PC-9 (cell line): Measurements from ENCODE around the gene FMO4. TPM values are rescaled to one million over a fixed set of nuclear protein-coding genes. Genes with fewer than 3 reads are reported as not detected.
"Not testable (repeated sequence)": the region's sequence is repeated elsewhere in the genome, so short reads cannot be mapped to it uniquely, and the experiment has no call there.

ENCODE experiments used
- BruUV-seq: library from RNA; stranded (reverse); fragments of 400-500 nt; replicated peaks from 2 replicates; lab custom pipeline; 2021; lab: Mats Ljungman, UMichigan
- CTCF ChIA-PET: fragments of 300-600 bp; sonication (Branson Sonifier 250); formaldehyde crosslinking; loops from one replicate; lab custom pipeline; 2022; ENCODE audit warnings: antibody characterized with exemption; lab: Charles Lee
- POLR2A ChIA-PET: fragments of 300-600 bp; sonication (Branson Sonifier 250); formaldehyde crosslinking; loops from one replicate; lab custom pipeline; 2022; ENCODE audit warnings: antibody characterized with exemption; ENCODE audit not compliant: unreplicated experiment; lab: Charles Lee
- DNase-seq, 2 experiments: peaks; one replicate each; pipeline versions ENCODE4 v3.0.0 to v3.0.0-alpha.2; 2015 to 2022; ENCODE audit warnings: mixed read lengths in 1 of 2
- H2AFZ ChIP-seq: fragments of 200-600 bp; sonication (generic); 2 replicates; pipeline ENCODE4 v1.8.1; 2017; ENCODE audit warnings: antibody characterized with exemption
- H3F3A ChIP-seq: fragments of 200-600 bp; sonication (generic); 2 replicates; pipeline ENCODE4 v1.8.1; 2017; ENCODE audit warnings: antibody characterized with exemption, mild to moderate bottlenecking, low read depth; ENCODE audit not compliant: insufficient read depth
- H3K27ac ChIP-seq: fragments of 200-600 bp; sonication (generic); 2 replicates; pipeline ENCODE4 v1.6.1; 2016; ENCODE audit warnings: mixed run types
- H3K27me3 ChIP-seq: fragments of 200-600 bp; sonication (generic); 2 replicates; pipeline ENCODE4 v1.6.1; 2016; ENCODE audit warnings: low read depth, mixed run types; ENCODE audit not compliant: insufficient read depth
- H3K36me3 ChIP-seq: fragments of 200-600 bp; sonication (generic); 2 replicates; pipeline ENCODE4 v1.6.1; 2016; ENCODE audit warnings: low read depth, mixed run types
- H3K4me1 ChIP-seq: fragments of 200-600 bp; sonication (generic); replicated peaks from 2 replicates; pipeline ENCODE4 v1.6.1; 2016; ENCODE audit warnings: mixed run types; ENCODE audit not compliant: insufficient read depth
- H3K4me2 ChIP-seq: fragments of 200-600 bp; sonication (generic); 2 replicates; pipeline ENCODE4 v1.6.1; 2017; ENCODE audit warnings: mixed run types
- H3K4me3 ChIP-seq: fragments of 200-600 bp; sonication (generic); 2 replicates; pipeline ENCODE4 v1.6.1; 2016; ENCODE audit warnings: mixed run types
- H3K79me2 ChIP-seq: fragments of 200-600 bp; sonication (generic); 2 replicates; pipeline ENCODE4 v1.6.1; 2017; ENCODE audit warnings: low read depth, mixed run types
- H3K9me2 ChIP-seq: fragments of 200-600 bp; sonication (generic); 2 replicates; pipeline ENCODE4 v1.8.1; 2017; ENCODE audit warnings: mild to moderate bottlenecking; ENCODE audit not compliant: insufficient read depth
- H3K9me3 ChIP-seq: fragments of 200-600 bp; sonication (generic); 2 replicates; pipeline ENCODE4 v1.8.1; 2016; ENCODE audit warnings: low read depth; ENCODE audit not compliant: insufficient read depth
- H4K20me1 ChIP-seq: fragments of 200-600 bp; sonication (generic); 2 replicates; pipeline ENCODE4 v1.8.1; 2017; ENCODE audit not compliant: insufficient read depth
- EZH2 ChIP-seq: fragments of 200-600 bp; sonication (generic); IDR thresholded peaks from 2 replicates; pipeline ENCODE4 v1.8.0; 2017; ENCODE audit warnings: antibody characterized with exemption, low read depth
- intact Hi-C: fragments of 100-400 bp; cut with micrococcal nuclease; formaldehyde crosslinking; loops from one replicate; pipeline ENCODE4 v1.10.0; 2022; ENCODE audit not compliant: unreplicated experiment
- total RNA-seq: library from RNA; stranded (reverse); gene quantifications from 2 replicates; pipeline ENCODE4 v1.2.3, GENCODE V29; 2021
- TF ChIP-seq, protein P1 (sequence below): fragments of 200-600 bp; sonication (generic); conservative IDR thresholded peaks from 2 replicates; pipeline ENCODE4 v1.6.1; 2017; ENCODE audit warnings: mixed run types, antibody characterized with exemption, mild to moderate bottlenecking, moderate library complexity

Gene FMO4
- total RNA-seq, 1 experiment from 2014 or later, result 0.61 TPM

DNA sequence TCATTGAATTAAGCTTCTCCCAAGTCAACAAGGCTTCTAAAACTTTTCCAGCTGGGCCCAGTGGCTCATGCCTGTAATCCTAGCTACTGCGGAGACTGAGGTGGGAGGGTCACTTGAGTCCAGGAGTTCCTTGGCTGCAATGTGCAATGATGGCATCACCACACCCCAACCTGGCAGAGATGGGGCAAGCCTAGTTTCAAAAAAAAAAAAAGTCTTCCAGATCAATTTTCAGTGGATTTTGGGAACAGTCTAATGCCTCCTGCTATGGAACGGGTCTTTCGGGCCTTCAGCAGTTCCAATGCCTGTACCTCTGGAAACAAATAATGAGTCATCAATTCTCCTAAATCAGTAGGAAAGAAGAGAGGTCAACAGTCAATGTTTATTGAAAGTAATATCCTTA, 38.0 kb downstream of the FMO4 start:
- no peaks in the 10 kb centered on the region for H3K4me1 ChIP-seq
- H3K36me3 ChIP-seq, result no peaks in the 10 kb centered on the region
- no peaks in the 10 kb centered on the region for H3F3A ChIP-seq
- CTCF ChIA-PET, result no interaction called here
- H4K20me1 ChIP-seq, result no peaks in the 10 kb centered on the region
- H3K4me3 ChIP-seq, result no peak overlapping the region
- no peaks in the 10 kb centered on the region for H3K9me3 ChIP-seq
- no peak overlapping the region for H2AFZ ChIP-seq
- no peak overlapping the region for H3K4me2 ChIP-seq
- BruUV-seq, result no TSS peak
- no peak overlapping the region for H3K27ac ChIP-seq
- TF ChIP-seq, protein P1, sequence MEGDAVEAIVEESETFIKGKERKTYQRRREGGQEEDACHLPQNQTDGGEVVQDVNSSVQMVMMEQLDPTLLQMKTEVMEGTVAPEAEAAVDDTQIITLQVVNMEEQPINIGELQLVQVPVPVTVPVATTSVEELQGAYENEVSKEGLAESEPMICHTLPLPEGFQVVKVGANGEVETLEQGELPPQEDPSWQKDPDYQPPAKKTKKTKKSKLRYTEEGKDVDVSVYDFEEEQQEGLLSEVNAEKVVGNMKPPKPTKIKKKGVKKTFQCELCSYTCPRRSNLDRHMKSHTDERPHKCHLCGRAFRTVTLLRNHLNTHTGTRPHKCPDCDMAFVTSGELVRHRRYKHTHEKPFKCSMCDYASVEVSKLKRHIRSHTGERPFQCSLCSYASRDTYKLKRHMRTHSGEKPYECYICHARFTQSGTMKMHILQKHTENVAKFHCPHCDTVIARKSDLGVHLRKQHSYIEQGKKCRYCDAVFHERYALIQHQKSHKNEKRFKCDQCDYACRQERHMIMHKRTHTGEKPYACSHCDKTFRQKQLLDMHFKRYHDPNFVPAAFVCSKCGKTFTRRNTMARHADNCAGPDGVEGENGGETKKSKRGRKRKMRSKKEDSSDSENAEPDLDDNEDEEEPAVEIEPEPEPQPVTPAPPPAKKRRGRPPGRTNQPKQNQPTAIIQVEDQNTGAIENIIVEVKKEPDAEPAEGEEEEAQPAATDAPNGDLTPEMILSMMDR, result no peak
- TF ChIP-seq EZH2, result no peak
- POLR2A ChIA-PET, result no interaction called here
- intact Hi-C loops, result no loop called here
- no peaks in the 10 kb centered on the region for H3K27me3 ChIP-seq
- H3K9me2 ChIP-seq, result no peaks in the 10 kb centered on the region; the same call in 1 of the 2 replicates
- no peaks in the 10 kb centered on the region for H3K79me2 ChIP-seq
- DNase-seq, result no peak

DNA sequence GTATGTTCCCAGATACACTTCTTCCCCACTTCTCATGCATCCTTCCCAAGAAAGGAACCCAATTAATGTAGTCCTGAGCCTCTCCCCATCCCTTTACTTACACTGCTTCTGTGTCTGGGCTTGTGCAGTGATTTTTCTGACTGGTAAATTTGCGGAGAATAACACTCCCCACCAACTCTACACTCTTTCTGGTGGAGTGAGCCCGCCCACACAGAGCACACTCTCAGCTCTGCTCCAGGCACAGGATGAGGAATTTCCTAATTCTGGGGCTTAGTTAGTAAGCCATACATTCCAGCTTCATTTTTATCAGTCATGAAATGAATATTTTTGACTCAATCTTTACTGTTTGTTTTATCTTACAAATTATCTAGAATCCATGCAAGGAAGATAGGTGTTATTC, 38.6 kb downstream of the FMO4 start:
- H3K4me3 ChIP-seq, result no peak overlapping the region
- H3K27ac ChIP-seq, result no peak overlapping the region
- H3K9me3 ChIP-seq, result no peaks in the 10 kb centered on the region
- ChIA-PET POLR2A (no interaction called here), CTCF (no interaction called here)
- no peaks in the 10 kb centered on the region; the same call in 1 of the 2 replicates for H3K9me2 ChIP-seq
- TF ChIP-seq, protein P1, result no peak
- no peak for TF ChIP-seq EZH2
- H3F3A ChIP-seq, result no peaks in the 10 kb centered on the region
- H3K4me2 ChIP-seq, result no peak overlapping the region
- no TSS peak for BruUV-seq
- H3K27me3 ChIP-seq, result no peaks in the 10 kb centered on the region
- no peaks in the 10 kb centered on the region for H3K4me1 ChIP-seq
- no peaks in the 10 kb centered on the region for H4K20me1 ChIP-seq
- intact Hi-C loops, result no loop called here
- no peaks in the 10 kb centered on the region for H3K36me3 ChIP-seq
- DNase-seq, result no peak
- H3K79me2 ChIP-seq, result no peaks in the 10 kb centered on the region
- no peak overlapping the region for H2AFZ ChIP-seq

DNA sequence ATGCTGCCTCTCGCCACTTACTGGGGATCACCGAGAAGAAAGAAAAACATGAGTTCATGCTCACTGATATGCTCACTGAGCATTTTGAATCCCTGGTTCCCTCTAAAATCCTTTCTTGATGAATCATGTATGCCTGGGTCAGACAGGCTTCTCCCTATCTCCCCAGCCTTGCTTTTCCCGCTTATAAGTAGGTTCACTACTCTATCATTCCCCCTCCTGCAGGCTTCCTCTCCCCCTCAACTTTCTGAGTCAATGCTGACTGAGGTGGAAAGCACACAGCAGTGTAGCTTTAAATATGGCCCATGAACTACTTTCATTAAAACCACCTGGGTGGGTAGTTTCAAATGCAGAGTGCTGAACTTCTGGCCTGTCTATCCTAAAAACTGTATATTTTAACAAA, 41.7 kb downstream of the FMO4 start:
- Histone ChIP-seq H3K79me2 (no peaks in the 10 kb centered on the region), H3K27ac (no peak overlapping the region), H3K9me3 (no peaks in the 10 kb centered on the region), H2AFZ (no peak overlapping the region), H3K27me3 (no peaks in the 10 kb centered on the region), H3K4me2 (no peak overlapping the region), H4K20me1 (no peaks in the 10 kb centered on the region), H3K9me2 (no peaks in the 10 kb centered on the region), H3K4me3 (no peak overlapping the region), H3K4me1 (no peaks in the 10 kb centered on the region), H3F3A (no peaks in the 10 kb centered on the region), H3K36me3 (no peaks in the 10 kb centered on the region)
- no peak for TF ChIP-seq EZH2
- intact Hi-C loops, result no loop called here
- no TSS peak for BruUV-seq
- no peak for DNase-seq
- CTCF ChIA-PET, result no interaction called here
- POLR2A ChIA-PET, result no interaction called here

DNA sequence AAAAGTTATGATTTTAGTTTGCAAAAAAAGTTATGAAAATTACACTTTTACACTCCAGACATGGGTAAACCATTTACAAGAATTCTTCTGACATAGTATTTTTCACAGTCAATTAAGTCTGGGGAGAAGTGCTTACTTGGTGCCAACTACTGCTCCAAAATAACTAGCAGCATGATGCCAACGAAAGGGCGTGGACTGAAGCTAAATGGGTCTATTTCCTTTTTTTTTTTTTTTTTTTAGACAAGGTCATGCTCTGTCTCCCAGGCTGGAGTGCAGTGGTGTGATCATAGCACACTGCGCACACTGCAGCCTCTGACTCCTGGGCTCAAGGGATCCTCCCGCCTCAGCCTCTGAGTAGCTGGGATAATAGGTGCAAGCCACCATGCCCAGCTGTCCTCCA, 43.2 kb downstream of the FMO4 start:
- no peak overlapping the region for H2AFZ ChIP-seq
- no peaks in the 10 kb centered on the region for H3K9me2 ChIP-seq
- H3K4me3 ChIP-seq, result no peak overlapping the region
- H3K4me1 ChIP-seq, result no peaks in the 10 kb centered on the region
- intact Hi-C loops, result no loop called here
- ChIA-PET CTCF (no interaction called here), POLR2A (no interaction called here)
- H3K36me3 ChIP-seq, result no peaks in the 10 kb centered on the region
- H4K20me1 ChIP-seq, result no peaks in the 10 kb centered on the region
- H3F3A ChIP-seq, result no peaks in the 10 kb centered on the region
- no peaks in the 10 kb centered on the region for H3K27me3 ChIP-seq
- H3K4me2 ChIP-seq, result no peak overlapping the region
- no peak for DNase-seq
- no peaks in the 10 kb centered on the region for H3K9me3 ChIP-seq
- TF ChIP-seq, protein P1, result no peak
- no peak overlapping the region for H3K27ac ChIP-seq
- no peaks in the 10 kb centered on the region for H3K79me2 ChIP-seq
- BruUV-seq, result no TSS peak

DNA sequence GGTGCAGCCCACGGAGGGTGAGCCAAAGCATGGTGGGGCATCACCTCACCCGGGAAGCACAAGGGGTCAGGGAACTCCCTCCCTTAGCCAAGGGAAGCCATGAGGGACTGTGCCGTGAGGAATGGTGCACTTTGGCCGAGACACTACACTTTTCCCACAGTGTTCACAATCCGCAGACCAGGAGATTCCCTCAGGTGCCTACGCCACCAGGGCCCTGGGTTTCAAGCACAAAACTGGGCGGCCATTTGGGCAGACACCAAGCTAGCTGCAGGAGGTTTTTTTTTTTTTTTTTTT, 45.3 kb downstream of the FMO4 start:
- H3K79me2 ChIP-seq, H3K27ac ChIP-seq, H3K9me3 ChIP-seq, H4K20me1 ChIP-seq, H3K27me3 ChIP-seq, H2AFZ ChIP-seq, H3F3A ChIP-seq, DNase-seq, H3K4me1 ChIP-seq, H3K9me2 ChIP-seq, intact Hi-C loops, H3K36me3 ChIP-seq, CTCF ChIA-PET, H3K4me2 ChIP-seq, POLR2A ChIA-PET, BruUV-seq, H3K4me3 ChIP-seq: not testable (repeated sequence)
